ENCODE data around the gene NAA25. TPM values are rescaled to one million over a fixed set of nuclear protein-coding genes. Genes with fewer than 3 reads are reported as not detected.

The NAA25 gene
- total and polyA plus RNA-seq, 9 donors: 5.7 to 36.9 (median 23.6) TPM

DNA sequence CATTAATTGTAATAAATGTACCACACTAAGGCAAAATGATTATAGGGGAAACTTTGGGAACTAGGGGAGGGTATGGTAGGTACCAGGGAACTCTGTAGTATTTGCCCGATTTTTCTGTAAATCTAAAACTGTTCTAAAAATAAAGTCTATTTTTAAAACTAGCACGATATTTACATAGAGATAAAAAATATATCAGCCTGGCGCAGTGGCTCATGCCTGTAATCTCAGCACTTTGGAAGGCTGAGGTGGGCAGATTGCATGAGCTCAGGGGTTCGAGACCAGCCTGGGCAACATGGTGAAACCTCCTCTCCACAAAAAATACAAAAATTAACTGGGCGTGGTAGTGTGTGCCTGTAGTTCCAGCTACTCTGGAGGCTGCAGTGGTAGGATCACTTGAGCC, 128.0 kb downstream of the NAA25 start:
- H3K27me3 ChIP-seq: no peaks in the 10 kb centered on the region
- no peak overlapping the region for H3K4me3 ChIP-seq
- DNase-seq: no peak
- H3K9me3 ChIP-seq: no peaks in the 10 kb centered on the region
- TF ChIP-seq, protein P1, sequence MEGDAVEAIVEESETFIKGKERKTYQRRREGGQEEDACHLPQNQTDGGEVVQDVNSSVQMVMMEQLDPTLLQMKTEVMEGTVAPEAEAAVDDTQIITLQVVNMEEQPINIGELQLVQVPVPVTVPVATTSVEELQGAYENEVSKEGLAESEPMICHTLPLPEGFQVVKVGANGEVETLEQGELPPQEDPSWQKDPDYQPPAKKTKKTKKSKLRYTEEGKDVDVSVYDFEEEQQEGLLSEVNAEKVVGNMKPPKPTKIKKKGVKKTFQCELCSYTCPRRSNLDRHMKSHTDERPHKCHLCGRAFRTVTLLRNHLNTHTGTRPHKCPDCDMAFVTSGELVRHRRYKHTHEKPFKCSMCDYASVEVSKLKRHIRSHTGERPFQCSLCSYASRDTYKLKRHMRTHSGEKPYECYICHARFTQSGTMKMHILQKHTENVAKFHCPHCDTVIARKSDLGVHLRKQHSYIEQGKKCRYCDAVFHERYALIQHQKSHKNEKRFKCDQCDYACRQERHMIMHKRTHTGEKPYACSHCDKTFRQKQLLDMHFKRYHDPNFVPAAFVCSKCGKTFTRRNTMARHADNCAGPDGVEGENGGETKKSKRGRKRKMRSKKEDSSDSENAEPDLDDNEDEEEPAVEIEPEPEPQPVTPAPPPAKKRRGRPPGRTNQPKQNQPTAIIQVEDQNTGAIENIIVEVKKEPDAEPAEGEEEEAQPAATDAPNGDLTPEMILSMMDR (IDR thresholded peaks at IDR 0.05): no peak
- TF ChIP-seq POLR2A (IDR thresholded peaks at IDR 0.05): no peak
- TF ChIP-seq EP300 (IDR thresholded peaks at IDR 0.05): no peak
- H3K27ac ChIP-seq: no peak overlapping the region
- no peaks in the 10 kb centered on the region for H3K36me3 ChIP-seq
- intact Hi-C loops (cut with DNase I): no loop called here
- no peaks in the 10 kb centered on the region for H3K4me1 ChIP-seq (ENCODE audit: insufficient read depth)
- WGBS, 3 donors: 76 to 86% (median 82%) methylated on average over 5 of the region's 5 CpGs

DNA sequence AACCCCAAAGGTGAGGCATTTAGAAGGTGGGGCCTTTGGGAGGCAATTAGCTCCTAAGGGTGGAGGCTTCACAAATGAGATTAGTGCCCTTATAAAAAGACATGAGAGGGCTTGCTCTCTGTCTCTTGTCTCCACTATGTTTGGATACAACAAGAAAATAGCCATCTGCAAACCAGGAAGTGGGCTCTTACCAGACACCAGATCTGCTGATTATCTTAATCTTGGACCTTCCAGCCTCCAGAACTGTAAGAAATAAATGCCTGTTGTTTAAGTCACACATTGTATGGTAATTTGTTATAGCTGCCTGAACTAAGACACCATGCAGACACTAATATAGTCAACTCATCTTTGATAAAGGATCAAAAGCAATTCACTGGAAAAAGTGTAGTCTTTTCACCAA, 130.0 kb downstream of the NAA25 start:
- DNase-seq: no peak
- Histone ChIP-seq H3K4me3 (no peak overlapping the region), H3K27me3 (no peaks in the 10 kb centered on the region), H3K27ac (no peak overlapping the region), H3K9me3 (no peaks in the 10 kb centered on the region), H3K4me1 (ENCODE audit: insufficient read depth) (no peaks in the 10 kb centered on the region), H3K36me3 (no peaks in the 10 kb centered on the region)
- no peak for TF ChIP-seq EP300 (IDR thresholded peaks at IDR 0.05)
- TF ChIP-seq POLR2A (IDR thresholded peaks at IDR 0.05): no peak
- TF ChIP-seq, protein P1 (IDR thresholded peaks at IDR 0.05): no peak
- intact Hi-C loops (cut with DNase I): no loop called here

DNA sequence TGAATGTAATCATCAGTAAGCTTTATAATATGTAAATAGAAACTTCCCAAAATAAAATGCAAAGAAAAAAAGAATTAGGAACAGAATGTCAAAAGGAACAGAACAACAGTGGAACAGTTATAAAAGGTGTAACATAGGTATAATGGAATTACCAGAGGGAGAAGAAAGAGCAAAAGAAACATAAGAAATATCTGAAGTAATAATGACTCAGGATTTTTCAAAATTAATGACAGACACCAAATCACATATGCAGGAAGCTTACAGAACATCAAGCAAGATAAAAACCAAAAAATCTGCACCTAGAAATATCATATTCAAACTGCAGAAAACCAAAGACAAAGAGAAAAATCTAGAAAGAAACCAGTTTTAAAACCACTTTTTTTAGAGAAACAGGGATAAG, 131.7 kb downstream of the NAA25 start:
- H3K36me3 ChIP-seq: no peaks in the 10 kb centered on the region
- no peaks in the 10 kb centered on the region for H3K27me3 ChIP-seq
- intact Hi-C loops (cut with DNase I): no loop called here
- no peak for DNase-seq
- no peaks in the 10 kb centered on the region for H3K9me3 ChIP-seq
- TF ChIP-seq EP300 (IDR thresholded peaks at IDR 0.05) (no peak), POLR2A (IDR thresholded peaks at IDR 0.05) (no peak)
- TF ChIP-seq, protein P1 (IDR thresholded peaks at IDR 0.05): no peak
- H3K4me3 ChIP-seq: no peak overlapping the region
- no peak overlapping the region for H3K27ac ChIP-seq
- no peaks in the 10 kb centered on the region for H3K4me1 ChIP-seq (ENCODE audit: insufficient read depth)

Small RNA genes within 50 kb of the gene (microRNA-seq; reads per million reads assigned to microRNA genes)
- gene MIR3657: 0 to 0.32 (median 0.18) reads per million in 3 donors

Small RNA genes within 50 kb of the gene (small RNA-seq; reads per million reads assigned to genes)
- not detected for gene AC004024.1
- not detected for gene MIR3657
- gene RF00019: not detected

Other genes starting within 250 kb of the NAA25 start
- 10 to 100 TPM; 10.6 to 16.7 (median 11.3) TPM for gene TMEM116, start 95.6 kb downstream of the NAA25 start, total RNA-seq
- gene TMEM116, start 95.6 kb downstream of the NAA25 start, polyA plus RNA-seq: 10 to 100 TPM in 1 of 2 donors, 1 to 10 TPM in 1; 9.1 to 17.9 TPM
- 10 to 100 TPM; 28.1 to 76.7 (median 68.3) TPM for gene ERP29, start 95.4 kb downstream of the NAA25 start, total RNA-seq
- gene ERP29, start 95.4 kb downstream of the NAA25 start, polyA plus RNA-seq: 100 to 1,000 TPM; 102 to 169 TPM
- gene TRAFD1, start 16.8 kb upstream of the NAA25 start, total RNA-seq: 10 to 100 TPM; 13.9 to 27.4 (median 25.5) TPM
- gene TRAFD1, start 16.8 kb upstream of the NAA25 start, polyA plus RNA-seq: 10 to 100 TPM; 21.2 to 49.6 TPM

Data from ovary (tissue), 9 donors.